COLO668 (cell line): ENCODE data around the gene RPS6KA2.
"Not testable (repeated sequence)": the region's sequence is repeated elsewhere in the genome, so short reads cannot be mapped to it uniquely, and the experiment has no call there.

Source experiments
- DNase-seq: peaks from one replicate; lab custom pipeline; 2025; ENCODE audit not compliant: unreplicated experiment; lab: John Stamatoyannopoulos, UW

Gene RPS6KA2

GRCh38 chr6:166595061-166595780 is 31.8 kb downstream of the RPS6KA2 start:
- DNase-seq, result no peak

GRCh38 chr6:166592821-166593220 is 34.2 kb downstream of the RPS6KA2 start:
- DNase-seq, result no peak

- no peak for DNase-seq
These were observed 35.0 kb downstream of the RPS6KA2 start for GRCh38 chr6:166591961-166592520.

GRCh38 chr6:166591026-166591425 is 36.0 kb downstream of the RPS6KA2 start:
- DNase-seq, result no peak

- no peak for DNase-seq
These were observed 37.1 kb downstream of the RPS6KA2 start for GRCh38 chr6:166589786-166590574.

- no peak for DNase-seq
These were observed 37.7 kb downstream of the RPS6KA2 start for GRCh38 chr6:166589337-166589731.

GRCh38 chr6:166588691-166589336 is 38.2 kb downstream of the RPS6KA2 start:
- no peak for DNase-seq

- DNase-seq, result no peak
These were observed 39.2 kb downstream of the RPS6KA2 start for GRCh38 chr6:166587631-166588413.

- peak; percentile 31 for DNase-seq
These were observed 40.5 kb downstream of the RPS6KA2 start, which contains the start of gene RAMACL for GRCh38 chr6:166586424-166587156. TSS of gene RAMACL (minus strand) at chr6:166586678. CDS start at chr6:166586477, 201 bp downstream.

GRCh38 chr6:166584853-166585429 is 42.1 kb downstream of the RPS6KA2 start:
- DNase-seq, result no peak

GRCh38 chr6:166584155-166584554 is 42.9 kb downstream of the RPS6KA2 start:
- DNase-seq, result no peak

GRCh38 chr6:166583230-166583965 is 43.7 kb downstream of the RPS6KA2 start:
- no peak for DNase-seq

- DNase-seq, result no peak
These were observed 44.8 kb downstream of the RPS6KA2 start for GRCh38 chr6:166582258-166582657.

- not testable (repeated sequence) for DNase-seq
These were observed 45.2 kb downstream of the RPS6KA2 start for GRCh38 chr6:166581801-166582200.

GRCh38 chr6:166581091-166581511 is 46.0 kb downstream of the RPS6KA2 start:
- DNase-seq, result no peak

- DNase-seq, result no peak
These were observed 46.7 kb downstream of the RPS6KA2 start for GRCh38 chr6:166580076-166581050.

GRCh38 chr6:166579237-166579850 is 47.7 kb downstream of the RPS6KA2 start:
- no peak for DNase-seq
